ENCODE data around the gene ECD. TPM values are rescaled to one million over a fixed set of nuclear protein-coding genes. Genes with fewer than 3 reads are reported as not detected.

The ECD gene
- total RNA-seq, 1 experiment from 2014 or later: 25.4 TPM

- H4K20me1 ChIP-seq (ENCODE audit: insufficient read depth): no peaks in the 10 kb centered on the region
- H3K9me3 ChIP-seq (ENCODE audit: control insufficient read depth in 1 of 2, insufficient read depth in 1 of 2, low read depth in 1 of 2, low read length in 2 of 2): no peaks in the 10 kb centered on the region
- no peak for DNase-seq (ENCODE audit: low read depth, low spot score)
- POLR2A ChIA-PET: no interaction called here
- H3K4me3 ChIP-seq (replicated peaks in 1 of 2; ENCODE audit: low read depth in 1 of 2, low read length in 2 of 2): no peak overlapping the region
- H3K4me2 ChIP-seq (ENCODE audit: low read length): no peak overlapping the region
- peaks cover 9 to 18% of the 10 kb centered on the region in 2 experiments; a peak in 3 of 4 replicates for H3K36me3 ChIP-seq (ENCODE audit: control insufficient read depth in 1 of 2, insufficient read depth in 2 of 2, low read length in 2 of 2)
- no peak overlapping the region for H2AFZ ChIP-seq (ENCODE audit: low read depth, low read length, poor library complexity, severe bottlenecking)
- H3K79me2 ChIP-seq (ENCODE audit: insufficient read depth, low read length): peaks cover 67% of the 10 kb centered on the region
- no peaks in the 10 kb centered on the region for H3K4me1 ChIP-seq (ENCODE audit: control insufficient read depth in 1 of 2, insufficient read depth in 2 of 2, low read length in 2 of 2)
- RAD21 ChIA-PET (ENCODE audit: low non-redundant PET in 1 of 2, low total read pairs in 2 of 2, uncharacterized antibody in 2 of 2, unreplicated experiment in 2 of 2): no interaction called here
- no peak overlapping the region for H3K27ac ChIP-seq (ENCODE audit: low read depth, low read length)
- H3K9me2 ChIP-seq (ENCODE audit: insufficient read depth): no peaks in the 10 kb centered on the region
- no peaks in the 10 kb centered on the region for H3K27me3 ChIP-seq (ENCODE audit: insufficient read depth, low read length)
- intact Hi-C loops (cut with micrococcal nuclease): loop anchor here (10.0 kb wide), 1 partner anchor 797 kb away; no protein-coding TSS in a partner anchor
- no peak for ATAC-seq
- CTCF ChIA-PET: interaction anchor here (0.9 kb wide), 1 partner anchor 65 kb away, joined by 3 read pairs; the partner anchor contains the start of gene P4HA1
- BruUV-seq (replicated peaks): no TSS peak
- no peak for TF ChIP-seq RAD21 (IDR thresholded peaks at IDR 0.05; ENCODE audit: low read depth)
- no peak for TF ChIP-seq CEBPB (IDR thresholded peaks at IDR 0.05; ENCODE audit: low read depth)
- no peak for TF ChIP-seq SIN3A (IDR thresholded peaks at IDR 0.05; ENCODE audit: low read depth)
- TF ChIP-seq YY1 (IDR thresholded peaks at IDR 0.05; ENCODE audit: extremely low read depth, insufficient replicate concordance, low read depth, low read length): no peak
- TF ChIP-seq ELF1 (IDR thresholded peaks at IDR 0.05; ENCODE audit: borderline replicate concordance, low read depth): no peak
- TF ChIP-seq TCF7L2 (IDR thresholded peaks at IDR 0.05; ENCODE audit: borderline replicate concordance, extremely low read depth, insufficient read depth, insufficient read length): no peak
- TF ChIP-seq ZFX (IDR thresholded peaks at IDR 0.05): no peak
- no peak for TF ChIP-seq POLR2AphosphoS5 (IDR thresholded peaks at IDR 0.05; ENCODE audit: low read depth, low read length)
- no peak for TF ChIP-seq FOSL1 (IDR thresholded peaks at IDR 0.05; ENCODE audit: low read depth)
- no peak for TF ChIP-seq JUND (IDR thresholded peaks at IDR 0.05)
- no peak overlapping the region for H3K9ac ChIP-seq (ENCODE audit: low read length)
These were observed 6.1 kb downstream of the ECD start for GRCh38 chr10:73161662-73162061.

DNA sequence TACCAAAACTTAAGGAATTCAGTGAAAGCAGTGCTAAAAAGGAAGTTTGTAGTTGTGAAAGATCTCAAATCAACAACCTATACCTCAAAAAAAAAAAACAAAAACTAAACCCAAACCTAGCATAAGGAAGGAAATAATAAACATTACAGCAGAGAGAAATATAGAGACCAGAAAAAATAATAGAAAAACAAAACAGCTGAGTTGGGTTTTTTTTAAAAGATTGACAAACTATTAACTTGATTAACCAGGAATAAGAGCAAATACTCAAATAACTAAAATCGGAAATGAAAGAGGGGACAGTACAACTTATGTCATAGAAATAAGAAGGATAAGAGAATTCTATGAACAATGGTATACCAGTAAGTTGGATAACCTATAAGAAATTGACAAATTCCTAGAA, 6.7 kb downstream of the ECD start:
- no peaks in the 10 kb centered on the region for H3K9me2 ChIP-seq (ENCODE audit: insufficient read depth)
- peaks cover 11 to 23% of the 10 kb centered on the region in 2 experiments for H3K36me3 ChIP-seq (ENCODE audit: control insufficient read depth in 1 of 2, insufficient read depth in 2 of 2, low read length in 2 of 2)
- CTCF ChIA-PET: interaction anchor here (0.9 kb wide), 1 partner anchor 64 kb away, joined by 3 read pairs; the partner anchor contains the start of gene P4HA1
- no peaks in the 10 kb centered on the region for H3K27me3 ChIP-seq (ENCODE audit: insufficient read depth, low read length)
- RAD21 ChIA-PET (ENCODE audit: low non-redundant PET in 1 of 2, low total read pairs in 2 of 2, uncharacterized antibody in 2 of 2, unreplicated experiment in 2 of 2): no interaction called here
- POLR2A ChIA-PET: no interaction called here
- DNase-seq (ENCODE audit: low read depth, low spot score): no peak
- no peaks in the 10 kb centered on the region for H3K4me1 ChIP-seq (ENCODE audit: control insufficient read depth in 1 of 2, insufficient read depth in 2 of 2, low read length in 2 of 2)
- H3K9me3 ChIP-seq (ENCODE audit: control insufficient read depth in 1 of 2, insufficient read depth in 1 of 2, low read depth in 1 of 2, low read length in 2 of 2): no peaks in the 10 kb centered on the region
- TF ChIP-seq EZH2 (IDR thresholded peaks at IDR 0.05) (no peak), POLR2A (IDR thresholded peaks at IDR 0.05; ENCODE audit: borderline replicate concordance, extremely low read depth, insufficient read depth, insufficient read length) (no peak), SIN3A (IDR thresholded peaks at IDR 0.05; ENCODE audit: low read depth) (no peak), SP1 (IDR thresholded peaks at IDR 0.05; ENCODE audit: low read depth) (no peak), SRF (IDR thresholded peaks at IDR 0.05; ENCODE audit: low read depth) (no peak), ZFX (IDR thresholded peaks at IDR 0.05) (no peak), RAD21 (IDR thresholded peaks at IDR 0.05; ENCODE audit: low read depth) (no peak), EGR1 (IDR thresholded peaks at IDR 0.05; ENCODE audit: low read depth) (no peak), CEBPB (IDR thresholded peaks at IDR 0.05; ENCODE audit: low read depth) (no peak), CBX3 (IDR thresholded peaks at IDR 0.05; ENCODE audit: low read depth) (no peak), ZNF274 (IDR thresholded peaks at IDR 0.05; ENCODE audit: low read depth, low read length) (no peak), JUND (IDR thresholded peaks at IDR 0.05) (no peak)
- TF ChIP-seq, protein P1, sequence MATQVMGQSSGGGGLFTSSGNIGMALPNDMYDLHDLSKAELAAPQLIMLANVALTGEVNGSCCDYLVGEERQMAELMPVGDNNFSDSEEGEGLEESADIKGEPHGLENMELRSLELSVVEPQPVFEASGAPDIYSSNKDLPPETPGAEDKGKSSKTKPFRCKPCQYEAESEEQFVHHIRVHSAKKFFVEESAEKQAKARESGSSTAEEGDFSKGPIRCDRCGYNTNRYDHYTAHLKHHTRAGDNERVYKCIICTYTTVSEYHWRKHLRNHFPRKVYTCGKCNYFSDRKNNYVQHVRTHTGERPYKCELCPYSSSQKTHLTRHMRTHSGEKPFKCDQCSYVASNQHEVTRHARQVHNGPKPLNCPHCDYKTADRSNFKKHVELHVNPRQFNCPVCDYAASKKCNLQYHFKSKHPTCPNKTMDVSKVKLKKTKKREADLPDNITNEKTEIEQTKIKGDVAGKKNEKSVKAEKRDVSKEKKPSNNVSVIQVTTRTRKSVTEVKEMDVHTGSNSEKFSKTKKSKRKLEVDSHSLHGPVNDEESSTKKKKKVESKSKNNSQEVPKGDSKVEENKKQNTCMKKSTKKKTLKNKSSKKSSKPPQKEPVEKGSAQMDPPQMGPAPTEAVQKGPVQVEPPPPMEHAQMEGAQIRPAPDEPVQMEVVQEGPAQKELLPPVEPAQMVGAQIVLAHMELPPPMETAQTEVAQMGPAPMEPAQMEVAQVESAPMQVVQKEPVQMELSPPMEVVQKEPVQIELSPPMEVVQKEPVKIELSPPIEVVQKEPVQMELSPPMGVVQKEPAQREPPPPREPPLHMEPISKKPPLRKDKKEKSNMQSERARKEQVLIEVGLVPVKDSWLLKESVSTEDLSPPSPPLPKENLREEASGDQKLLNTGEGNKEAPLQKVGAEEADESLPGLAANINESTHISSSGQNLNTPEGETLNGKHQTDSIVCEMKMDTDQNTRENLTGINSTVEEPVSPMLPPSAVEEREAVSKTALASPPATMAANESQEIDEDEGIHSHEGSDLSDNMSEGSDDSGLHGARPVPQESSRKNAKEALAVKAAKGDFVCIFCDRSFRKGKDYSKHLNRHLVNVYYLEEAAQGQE (IDR thresholded peaks at IDR 0.05; ENCODE audit: low read depth): no peak
- no peak overlapping the region for H3K27ac ChIP-seq (ENCODE audit: low read depth, low read length)
- no TSS peak for BruUV-seq (replicated peaks)
- ATAC-seq: no peak
- no peak overlapping the region for H3K4me3 ChIP-seq (replicated peaks in 1 of 2; ENCODE audit: low read depth in 1 of 2, low read length in 2 of 2)
- H2AFZ ChIP-seq (ENCODE audit: low read depth, low read length, poor library complexity, severe bottlenecking): no peak overlapping the region
- peaks cover 63% of the 10 kb centered on the region for H3K79me2 ChIP-seq (ENCODE audit: insufficient read depth, low read length)
- H3K9ac ChIP-seq (ENCODE audit: low read length): no peak overlapping the region
- no peaks in the 10 kb centered on the region for H4K20me1 ChIP-seq (ENCODE audit: insufficient read depth)
- H3K4me2 ChIP-seq (ENCODE audit: low read length): no peak overlapping the region
- intact Hi-C loops (cut with micrococcal nuclease): loop anchor here (10.0 kb wide), 1 partner anchor 796 kb away; no protein-coding TSS in a partner anchor

Data from HCT116 (cell line).